Neural progenitor cell (in vitro differentiated cells): Measurements from ENCODE around the gene STOML1. TPM values are rescaled to one million over a fixed set of nuclear protein-coding genes. Genes with fewer than 3 reads are reported as not detected.

Experiments
- DNase-seq: peaks from one replicate; pipeline ENCODE4 v3.0.0-alpha.2; 2016; ENCODE audit warnings: low spot score
- H2AFZ ChIP-seq: fragments of 200-600 bp; sonication (generic); replicated peaks from 2 replicates; pipeline ENCODE4 v1.6.1; 2016; ENCODE audit warnings: antibody characterized with exemption
- H3F3A ChIP-seq: fragments of 200-600 bp; sonication (generic); 2 replicates; pipeline ENCODE4 v1.6.1; 2016; ENCODE audit warnings: antibody characterized with exemption, low read depth
- H3K27ac ChIP-seq: fragments of 200-600 bp; sonication (generic); 2 replicates; pipeline ENCODE4 v1.5.1; 2016; ENCODE audit warnings: mild to moderate bottlenecking
- H3K27me3 ChIP-seq: fragments of 200-600 bp; sonication (generic); 2 replicates; pipeline ENCODE4 v1.6.1; 2016; ENCODE audit warnings: mild to moderate bottlenecking, moderate library complexity
- H3K36me3 ChIP-seq: fragments of 200-600 bp; sonication (generic); 2 replicates; pipeline ENCODE4 v1.5.1; 2016
- H3K4me1 ChIP-seq: fragments of 200-600 bp; sonication (generic); 2 replicates; pipeline ENCODE4 v1.6.1; 2016; ENCODE audit warnings: mixed run types
- H3K4me2 ChIP-seq: fragments of 200-600 bp; sonication (generic); 2 replicates; pipeline ENCODE4 v1.6.1; 2016
- H3K4me3 ChIP-seq: fragments of 200-600 bp; sonication (generic); 2 replicates; pipeline ENCODE4 v1.5.1; 2016
- H3K79me2 ChIP-seq: fragments of 200-600 bp; sonication (generic); 2 replicates; pipeline ENCODE4 v1.6.1; 2016; ENCODE audit warnings: low read depth
- H3K9ac ChIP-seq: fragments of 200-600 bp; sonication (generic); 2 replicates; pipeline ENCODE4 v1.6.1; 2016
- H3K9me3 ChIP-seq: fragments of 200-600 bp; sonication (generic); 2 replicates; pipeline ENCODE4 v1.5.1; 2016; ENCODE audit warnings: low read depth
- H4K20me1 ChIP-seq: fragments of 200-600 bp; sonication (generic); 2 replicates; pipeline ENCODE4 v1.6.1; 2016; ENCODE audit warnings: low read depth
- H3K27ac Mint-ChIP-seq: 3 replicates; pipeline ENCODE4 v1.8.0; 2021; ENCODE audit warnings: mixed read lengths
- H3K27me3 Mint-ChIP-seq: 2 replicates; pipeline ENCODE4 v1.8.0; 2022; ENCODE audit warnings: low read depth, mild to moderate bottlenecking, inconsistent platforms, moderate library complexity, mixed read lengths; ENCODE audit not compliant: insufficient read depth
- H3K36me3 Mint-ChIP-seq: 3 replicates; pipeline ENCODE4 v1.8.0; 2021; ENCODE audit warnings: mixed read lengths
- H3K4me1 Mint-ChIP-seq: 3 replicates; pipeline ENCODE4 v1.8.0; 2021; ENCODE audit warnings: mixed read lengths
- H3K4me3 Mint-ChIP-seq: 3 replicates; pipeline ENCODE4 v1.8.0; 2021; ENCODE audit warnings: mild to moderate bottlenecking, moderate library complexity, mixed read lengths
- H3K9me3 Mint-ChIP-seq: 3 replicates; pipeline ENCODE4 v1.8.0; 2020; ENCODE audit warnings: mixed read lengths
- CTCF ChIP-seq: fragments of 200-600 bp; sonication (generic); IDR thresholded peaks from 2 replicates; pipeline ENCODE4 v1.5.1; 2017; ENCODE audit warnings: antibody characterized with exemption, mild to moderate bottlenecking
- EZH2 ChIP-seq: fragments of 200-600 bp; sonication (generic); IDR thresholded peaks from 2 replicates; pipeline ENCODE4 v1.6.1; 2017; ENCODE audit warnings: antibody characterized with exemption, mild to moderate bottlenecking, moderate library complexity
- EZH2phosphoT487 ChIP-seq: fragments of 200-600 bp; sonication (generic); IDR thresholded peaks from 2 replicates; pipeline ENCODE4 v1.6.1; 2017; ENCODE audit warnings: antibody characterized with exemption
- total RNA-seq: library from RNA; depleted of rRNA; stranded (reverse); fragments of >200 nt; gene quantifications from 2 replicates; pipeline ENCODE4 v1.2.3, GENCODE V29; 2015; ENCODE audit warnings: low replicate concordance

STOML1 gene
- total RNA-seq, 1 donor from 2014 or later = 2.0 TPM

- Histone ChIP-seq H4K20me1 (peaks cover 19% of the 10 kb centered on the region), H3K4me1 (peaks cover 23% of the 10 kb centered on the region), H3K4me3 (no peak overlapping the region), H3K9ac (no peak overlapping the region), H2AFZ (no peak overlapping the region), H3K36me3 (peaks cover 10% of the 10 kb centered on the region), H3K9me3 (no peaks in the 10 kb centered on the region), H3K4me2 (peak overlapping the region; percentile 97), H3K79me2 (peaks cover 54% of the 10 kb centered on the region), H3K27me3 (no peaks in the 10 kb centered on the region), H3K27ac (no peak overlapping the region), H3F3A (peaks cover 8% of the 10 kb centered on the region)
- TF ChIP-seq CTCF (no peak), EZH2 (no peak), EZH2phosphoT487 (no peak)
- Mint-ChIP-seq H3K4me3 (no peak overlapping the region), H3K4me1 (peaks cover 25% of the 10 kb centered on the region), H3K27me3 (peaks cover 2% of the 10 kb centered on the region), H3K36me3 (peaks cover 2% of the 10 kb centered on the region), H3K27ac (no peak overlapping the region), H3K9me3 (no peaks in the 10 kb centered on the region)
- no peak for DNase-seq
Measured at GRCh38 chr15:73996939-73997338, 4.8 kb upstream of the STOML1 start.

GRCh38 chr15:73996267-73996666 lies 4.2 kb upstream of the STOML1 start:
- no peak for DNase-seq
- Histone ChIP-seq H2AFZ (no peak overlapping the region), H3K79me2 (peaks cover 50% of the 10 kb centered on the region), H3K4me3 (peak overlapping the region; percentile 98), H3K27ac (no peak overlapping the region), H3K9me3 (no peaks in the 10 kb centered on the region), H3K4me1 (peaks cover 23% of the 10 kb centered on the region), H3K9ac (no peak overlapping the region), H3F3A (peaks cover 8% of the 10 kb centered on the region), H3K36me3 (peaks cover 10% of the 10 kb centered on the region), H3K4me2 (peak overlapping the region; percentile 97), H3K27me3 (no peaks in the 10 kb centered on the region), H4K20me1 (peaks cover 19% of the 10 kb centered on the region)
- peaks cover 2% of the 10 kb centered on the region for H3K36me3 Mint-ChIP-seq
- peaks cover 2% of the 10 kb centered on the region for H3K27me3 Mint-ChIP-seq
- TF ChIP-seq CTCF (no peak), EZH2 (no peak), EZH2phosphoT487 (no peak)
- no peaks in the 10 kb centered on the region for H3K9me3 Mint-ChIP-seq
- H3K4me1 Mint-ChIP-seq = peaks cover 26% of the 10 kb centered on the region
- H3K27ac Mint-ChIP-seq = no peak overlapping the region
- H3K4me3 Mint-ChIP-seq = peak overlapping the region; percentile 97

DNA sequence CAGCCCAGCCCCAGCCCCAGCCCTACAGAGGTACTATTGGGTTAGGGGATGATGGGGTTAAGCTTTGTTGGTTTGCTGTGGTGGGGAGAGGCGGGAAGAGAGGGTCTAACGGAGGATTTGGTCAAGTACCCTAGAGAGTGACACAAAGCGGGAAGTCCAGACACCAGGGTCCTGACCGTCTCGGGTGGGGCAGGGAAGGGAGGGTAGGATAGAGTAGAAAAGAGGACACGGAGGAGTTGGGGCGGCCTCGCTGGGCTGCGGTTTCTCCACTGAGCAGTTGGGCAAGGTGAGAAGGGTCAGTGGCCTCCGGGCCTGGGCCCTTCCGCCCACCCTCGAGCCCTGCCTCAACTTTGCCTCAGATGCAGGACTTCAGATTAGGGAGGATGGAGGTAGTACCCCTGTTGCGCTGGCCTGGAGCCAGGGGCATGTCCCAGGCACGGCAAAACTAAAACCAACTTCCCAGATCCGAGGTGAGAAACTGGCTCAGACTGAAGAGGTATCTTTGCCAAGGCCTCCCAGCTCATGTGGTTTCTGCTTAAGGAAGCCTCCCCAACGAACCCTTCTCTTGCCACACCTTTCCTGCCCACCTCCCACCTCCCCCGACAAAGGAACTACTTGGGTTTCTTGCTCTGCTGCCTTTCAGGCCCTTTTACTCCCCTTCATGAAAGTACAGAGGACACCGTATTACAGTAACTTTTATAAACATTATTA lies 3.0 kb upstream of the STOML1 start:
- Histone ChIP-seq H2AFZ (peak overlapping the region; percentile 87), H3K9ac (peak overlapping the region; percentile 74), H3K4me1 (peaks cover 23% of the 10 kb centered on the region), H3K36me3 (peaks cover 4% of the 10 kb centered on the region), H3K4me3 (peak overlapping the region; percentile 98), H3F3A (peaks cover 8% of the 10 kb centered on the region), H3K4me2 (peak overlapping the region; percentile 97), H4K20me1 (peaks cover 19% of the 10 kb centered on the region), H3K9me3 (no peaks in the 10 kb centered on the region), H3K27me3 (no peaks in the 10 kb centered on the region), H3K79me2 (peaks cover 42% of the 10 kb centered on the region), H3K27ac (no peak overlapping the region)
- DNase-seq = no peak
- TF ChIP-seq CTCF (no peak), EZH2 (no peak), EZH2phosphoT487 (no peak)
- Mint-ChIP-seq H3K36me3 (peaks cover 2% of the 10 kb centered on the region), H3K4me1 (peaks cover 28% of the 10 kb centered on the region), H3K9me3 (no peaks in the 10 kb centered on the region), H3K27ac (no peak overlapping the region), H3K27me3 (peaks cover 2% of the 10 kb centered on the region), H3K4me3 (peak overlapping the region; percentile 97)
